ENCODE data around the gene LRP6. TPM values are rescaled to one million over a fixed set of nuclear protein-coding genes. Genes with fewer than 3 reads are reported as not detected.

The LRP6 gene
- total and polyA plus RNA-seq, 9 donors: 11.9 to 46.5 (median 40.8) TPM

GRCh38 chr12:12247584-12247983 lies 19.3 kb downstream of the LRP6 start:
- Histone ChIP-seq H3K27me3 (no peaks in the 10 kb centered on the region), H3K4me3 (no peak overlapping the region), H3K27ac (no peak overlapping the region), H3K9me3 (no peaks in the 10 kb centered on the region), H3K4me1 (ENCODE audit: insufficient read depth) (no peaks in the 10 kb centered on the region), H3K36me3 (no peaks in the 10 kb centered on the region)
- TF ChIP-seq CTCF (IDR thresholded peaks at IDR 0.05): no peak
- TF ChIP-seq EP300 (IDR thresholded peaks at IDR 0.05): no peak
- TF ChIP-seq POLR2A (IDR thresholded peaks at IDR 0.05): no peak
- no peak for DNase-seq
- intact Hi-C loops (cut with DNase I): no loop called here

GRCh38 chr12:12244341-12244740 lies 22.5 kb downstream of the LRP6 start:
- Histone ChIP-seq H3K27ac (no peak overlapping the region), H3K4me3 (no peak overlapping the region), H3K36me3 (no peaks in the 10 kb centered on the region), H3K9me3 (no peaks in the 10 kb centered on the region), H3K27me3 (no peaks in the 10 kb centered on the region), H3K4me1 (ENCODE audit: insufficient read depth) (no peaks in the 10 kb centered on the region)
- no peak for DNase-seq
- intact Hi-C loops (cut with DNase I): no loop called here
- TF ChIP-seq CTCF (IDR thresholded peaks at IDR 0.05) (no peak), EP300 (IDR thresholded peaks at IDR 0.05) (no peak), POLR2A (IDR thresholded peaks at IDR 0.05) (no peak)
- WGBS, 3 donors: 94 to 97% (median 97%) methylated on average over 12 of the region's 12 CpGs

- intact Hi-C loops (cut with DNase I): no loop called here
- H3K4me3 ChIP-seq: no peak overlapping the region
- WGBS, 3 donors: 59 to 70% (median 66%) methylated on average over 5 of the region's 5 CpGs
- no peak for DNase-seq
- no peaks in the 10 kb centered on the region for H3K27me3 ChIP-seq
- H3K9me3 ChIP-seq: no peaks in the 10 kb centered on the region
- no peak for TF ChIP-seq POLR2A (IDR thresholded peaks at IDR 0.05)
- TF ChIP-seq EP300 (IDR thresholded peaks at IDR 0.05): no peak
- TF ChIP-seq CTCF (IDR thresholded peaks at IDR 0.05): no peak
- H3K27ac ChIP-seq: no peak overlapping the region
- no peaks in the 10 kb centered on the region for H3K4me1 ChIP-seq (ENCODE audit: insufficient read depth)
- H3K36me3 ChIP-seq: no peaks in the 10 kb centered on the region
Observed at GRCh38 chr12:12240662-12241340, 26.0 kb downstream of the LRP6 start.

GRCh38 chr12:12239127-12239526 lies 27.7 kb downstream of the LRP6 start:
- TF ChIP-seq CTCF (IDR thresholded peaks at IDR 0.05): no peak
- no peak for TF ChIP-seq POLR2A (IDR thresholded peaks at IDR 0.05)
- no peak for TF ChIP-seq EP300 (IDR thresholded peaks at IDR 0.05)
- H3K4me3 ChIP-seq: no peak overlapping the region
- no peaks in the 10 kb centered on the region for H3K4me1 ChIP-seq (ENCODE audit: insufficient read depth)
- DNase-seq: no peak
- no peaks in the 10 kb centered on the region for H3K9me3 ChIP-seq
- H3K36me3 ChIP-seq: no peaks in the 10 kb centered on the region
- H3K27ac ChIP-seq: no peak overlapping the region
- no peaks in the 10 kb centered on the region for H3K27me3 ChIP-seq
- intact Hi-C loops (cut with DNase I): no loop called here
- 74 to 84% (median 81%) methylated on average over 2 of the region's 2 CpGs for WGBS, 3 donors

Measured in ovary (tissue), 9 donors.